IMR-90 (cell line): Measurements from ENCODE around the gene ARMC3. TPM values are rescaled to one million over a fixed set of nuclear protein-coding genes. Genes with fewer than 3 reads are reported as not detected.

Experiments used
- ATAC-seq: fragments of 200-7000 bp; cut with Tn5 transposase; 2 replicates; pipeline ENCODE4 v1.9.1; 2020; ENCODE audit warnings: low read depth, mild to moderate bottlenecking, moderate library complexity
- BruUV-seq: library from RNA; stranded (reverse); fragments of 400-500 nt; replicated peaks from 2 replicates; lab custom pipeline; 2021; lab: Mats Ljungman, UMichigan
- CTCF ChIA-PET: fragments of 300-600 bp; formaldehyde crosslinking; extraction: SDS; loops from one replicate; lab custom pipeline; 2021; ENCODE audit warnings: antibody characterized with exemption; lab: Yijun Ruan, JAX
- POLR2A ChIA-PET: fragments of 300-600 bp; sonication (Branson Sonifier 250); formaldehyde crosslinking; loops from one replicate; lab custom pipeline; 2022; ENCODE audit warnings: antibody characterized with exemption; ENCODE audit not compliant: unreplicated experiment; lab: Charles Lee
- DNase-seq: peaks from one replicate; pipeline ENCODE4 v3.0.0; 2013
- H2AFZ ChIP-seq: replicated peaks from 2 replicates; pipeline ENCODE3; 2013; ENCODE audit warnings: low read length, mild to moderate bottlenecking; ENCODE audit not compliant: poor library complexity
- H2AK5ac ChIP-seq: 2 replicates; pipeline ENCODE4 v1.6.1; 2013; ENCODE audit warnings: low read depth, low read length, inconsistent platforms
- H2AK9ac ChIP-seq: replicated peaks from 2 replicates; pipeline ENCODE3; 2013; ENCODE audit warnings: mild to moderate bottlenecking, low read depth, low read length, moderate library complexity; ENCODE audit not compliant: poor library complexity
- H2BK120ac ChIP-seq: 2 replicates; pipeline ENCODE4 v1.6.1; 2013; ENCODE audit warnings: low read depth, low read length, inconsistent platforms
- H2BK15ac ChIP-seq: 3 replicates; pipeline ENCODE4 v1.6.1; 2013; ENCODE audit warnings: low read depth, low read length, inconsistent platforms
- H2BK20ac ChIP-seq: 2 replicates; pipeline ENCODE4 v1.6.1; 2013; ENCODE audit warnings: low read depth, mild to moderate bottlenecking, inconsistent platforms, low read length, moderate library complexity
- H2BK5ac ChIP-seq: 2 replicates; pipeline ENCODE4 v1.6.1; 2013; ENCODE audit warnings: mild to moderate bottlenecking, low read depth, low read length, inconsistent platforms; ENCODE audit not compliant: poor library complexity, severe bottlenecking
- H3K14ac ChIP-seq: replicated peaks from 2 replicates; pipeline ENCODE4 v1.6.1; 2013; ENCODE audit warnings: low read depth, low read length, inconsistent platforms
- H3K18ac ChIP-seq: 2 replicates; pipeline ENCODE4 v1.6.1; 2013; ENCODE audit warnings: low read depth, low read length, control low read depth
- H3K23ac ChIP-seq: 2 replicates; pipeline ENCODE4 v1.6.1; 2013; ENCODE audit warnings: low read depth, low read length, inconsistent platforms
- H3K27ac ChIP-seq: 2 replicates; pipeline ENCODE4 v1.5.1; 2013; ENCODE audit warnings: mild to moderate bottlenecking, control low read depth, low read length; ENCODE audit not compliant: insufficient read depth
- H3K27me3 ChIP-seq: 2 replicates; pipeline ENCODE4 v1.6.1; 2013; ENCODE audit warnings: low read length; ENCODE audit not compliant: control insufficient read depth, insufficient read depth
- H3K36me3 ChIP-seq: 2 replicates; pipeline ENCODE4 v1.6.1; 2013; ENCODE audit warnings: low read length, mixed read lengths; ENCODE audit not compliant: control insufficient read depth, insufficient read depth
- H3K4ac ChIP-seq: 2 replicates; pipeline ENCODE4 v1.6.1; 2013; ENCODE audit warnings: low read depth, low read length, inconsistent platforms
- H3K4me1 ChIP-seq: 2 replicates; pipeline ENCODE4 v1.6.1; 2013; ENCODE audit warnings: low read length, mixed read lengths; ENCODE audit not compliant: control insufficient read depth, insufficient read depth
- H3K4me2 ChIP-seq: 2 replicates; pipeline ENCODE4 v1.6.1; 2013; ENCODE audit warnings: low read depth, mild to moderate bottlenecking, control low read depth, low read length, moderate library complexity
- H3K4me3 ChIP-seq: 2 replicates; pipeline ENCODE4 v1.5.1; 2013; ENCODE audit warnings: low read depth, mild to moderate bottlenecking, control low read depth, low read length, moderate library complexity; ENCODE audit not compliant: insufficient read depth
- H3K56ac ChIP-seq: 2 replicates; pipeline ENCODE4 v1.6.1; 2013; ENCODE audit warnings: low read length, inconsistent platforms; ENCODE audit not compliant: insufficient read depth; ENCODE audit errors: extremely low read depth
- H3K79me1 ChIP-seq, 2 experiments: 2 replicates each; pipeline ENCODE4 v1.6.1; 2013; ENCODE audit warnings: low read length in 2 of 2, inconsistent platforms in 1 of 2, low read depth in 1 of 2
- H3K9ac ChIP-seq: 2 replicates; pipeline ENCODE4 v1.6.1; 2013; ENCODE audit warnings: low read depth, low read length, control low read depth
- H3K9me1 ChIP-seq: 2 replicates; pipeline ENCODE4 v1.6.1; 2013; ENCODE audit warnings: low read length, inconsistent platforms; ENCODE audit not compliant: insufficient read depth
- H3K9me3 ChIP-seq: 2 replicates; pipeline ENCODE4 v1.6.1; 2013; ENCODE audit warnings: low read length; ENCODE audit not compliant: control insufficient read depth, insufficient read depth
- H4K20me1 ChIP-seq: 2 replicates; pipeline ENCODE4 v1.6.1; 2013; ENCODE audit warnings: low read length, inconsistent platforms; ENCODE audit not compliant: insufficient read depth
- H4K5ac ChIP-seq: 2 replicates; pipeline ENCODE4 v1.6.1; 2013; ENCODE audit warnings: mild to moderate bottlenecking, low read depth, low read length, control low read depth
- H4K8ac ChIP-seq, 2 experiments: 2 replicates each; pipeline ENCODE4 v1.6.1; 2013; ENCODE audit warnings: low read depth in 2 of 2, low read length in 2 of 2, control low read depth in 1 of 2, inconsistent platforms in 1 of 2
- H4K91ac ChIP-seq: 2 replicates; pipeline ENCODE4 v1.6.1; 2013; ENCODE audit warnings: low read depth, low read length, inconsistent platforms; ENCODE audit not compliant: insufficient read depth
- CEBPB ChIP-seq: IDR thresholded peaks from 2 replicates; pipeline ENCODE4 v1.6.1; 2012; ENCODE audit warnings: low read depth, low read length, improper control_type of control experiment
- MAFK ChIP-seq: IDR thresholded peaks from 2 replicates; pipeline ENCODE4 v1.6.1; 2012; ENCODE audit warnings: low read depth, low read length, improper control_type of control experiment
- MAZ ChIP-seq: IDR thresholded peaks from 2 replicates; pipeline ENCODE4 v1.6.1; 2012; ENCODE audit warnings: low read depth, mild to moderate bottlenecking, low read length, improper control_type of control experiment, moderate library complexity, borderline replicate concordance
- POLR2A ChIP-seq: IDR thresholded peaks from 2 replicates; pipeline ENCODE4 v1.6.1; 2012; ENCODE audit warnings: mild to moderate bottlenecking, low read depth, low read length
- RAD21 ChIP-seq: IDR thresholded peaks from 2 replicates; pipeline ENCODE4 v1.6.1; 2012; ENCODE audit warnings: low read length, improper control_type of control experiment
- RCOR1 ChIP-seq: IDR thresholded peaks from 2 replicates; pipeline ENCODE4 v1.6.1; 2012; ENCODE audit warnings: mild to moderate bottlenecking, low read length, improper control_type of control experiment; ENCODE audit not compliant: insufficient replicate concordance
- WGBS, 2 experiments: methylation state at CpG; one replicate each; pipeline versions ENCODE4 v1.1.5 to v1.1.7; 2013; ENCODE audit warnings: missing lambda C conversion rate in 2 of 2; ENCODE audit not compliant: insufficient read length in 1 of 2; ENCODE audit errors: extremely low coverage in 2 of 2; 5-methylcytosine and 5-hydroxymethylcytosine counted together
- dilution Hi-C: fragments of 300-500 bp; cut with HindIII; formaldehyde crosslinking; loops from one replicate; pipeline ENCODE4 v1.14.3; 2018; ENCODE audit warnings: low sequenced_read_pairs; ENCODE audit not compliant: unreplicated experiment
- in situ Hi-C: fragments of 300-500 bp; cut with MboI; formaldehyde crosslinking; loops from 3 replicates; pipeline ENCODE4 v1.14.3; 2019; ENCODE audit warnings: low sequenced_read_pairs, inconsistent platforms, mixed read lengths
- intact Hi-C: fragments of 100-400 bp; cut with micrococcal nuclease; formaldehyde crosslinking; loops from 2 replicates; pipeline ENCODE4 v1.10.0; 2022
- polyA plus RNA-seq, 3 experiments: library from polyadenylated mRNA; depleted of rRNA; stranded (reverse); fragments of >200 nt; gene quantifications; 2 replicates each; pipeline ENCODE4 v1.2.3, GENCODE V29; 2012; ENCODE audit warnings: low replicate concordance in 1 of 3
- total RNA-seq: library from RNA; depleted of rRNA; stranded (reverse); fragments of >200 nt; gene quantifications from 2 replicates; pipeline ENCODE4 v1.2.3, GENCODE V29; 2012
- TF ChIP-seq, protein P1 (sequence below): conservative IDR thresholded peaks from 2 replicates; pipeline ENCODE4 v1.5.1; 2012; ENCODE audit warnings: mild to moderate bottlenecking, low read depth, low read length, improper control_type of control experiment

ARMC3 gene
- total and polyA plus RNA-seq, 2 of the 4 experiments (the other 2 are of a cell fraction), result not detected

- Histone ChIP-seq H4K5ac (no peak overlapping the region), H4K20me1 (no peaks in the 10 kb centered on the region), H3K14ac (no peak overlapping the region), H3K36me3 (no peaks in the 10 kb centered on the region), H3K4ac (no peak overlapping the region), H3K18ac (no peak overlapping the region), H3K79me1 (no peaks in the 10 kb centered on the region), H3K4me3 (no peak overlapping the region), H3K4me1 (no peaks in the 10 kb centered on the region), H3K9ac (no peak overlapping the region), H3K27me3 (peaks cover 3% of the 10 kb centered on the region), H3K27ac (no peak overlapping the region), H2BK20ac (no peak overlapping the region), H2BK120ac (no peak overlapping the region), H2BK5ac (no peak overlapping the region), H3K4me2 (no peak overlapping the region), H3K23ac (no peak overlapping the region), H4K8ac (no peak overlapping the region), H3K9me3 (no peaks in the 10 kb centered on the region), H2AK5ac (no peak overlapping the region), H2BK15ac (no peak overlapping the region), H3K9me1 (no peaks in the 10 kb centered on the region), H4K91ac (no peak overlapping the region), H3K56ac (no peak overlapping the region), H2AFZ (no peak overlapping the region), H2AK9ac (no peak overlapping the region)
- ChIA-PET CTCF (no interaction called here), POLR2A (no interaction called here)
- no CpG with 5 or more reads among the region's 3 CpGs for WGBS, 2 experiments
- dilution Hi-C loops, result no loop called here
- ATAC-seq (no peak), DNase-seq (no peak)
- no TSS peak for BruUV-seq
- no peak for TF ChIP-seq RCOR1
- no peak for TF ChIP-seq RAD21
- TF ChIP-seq, protein P1, sequence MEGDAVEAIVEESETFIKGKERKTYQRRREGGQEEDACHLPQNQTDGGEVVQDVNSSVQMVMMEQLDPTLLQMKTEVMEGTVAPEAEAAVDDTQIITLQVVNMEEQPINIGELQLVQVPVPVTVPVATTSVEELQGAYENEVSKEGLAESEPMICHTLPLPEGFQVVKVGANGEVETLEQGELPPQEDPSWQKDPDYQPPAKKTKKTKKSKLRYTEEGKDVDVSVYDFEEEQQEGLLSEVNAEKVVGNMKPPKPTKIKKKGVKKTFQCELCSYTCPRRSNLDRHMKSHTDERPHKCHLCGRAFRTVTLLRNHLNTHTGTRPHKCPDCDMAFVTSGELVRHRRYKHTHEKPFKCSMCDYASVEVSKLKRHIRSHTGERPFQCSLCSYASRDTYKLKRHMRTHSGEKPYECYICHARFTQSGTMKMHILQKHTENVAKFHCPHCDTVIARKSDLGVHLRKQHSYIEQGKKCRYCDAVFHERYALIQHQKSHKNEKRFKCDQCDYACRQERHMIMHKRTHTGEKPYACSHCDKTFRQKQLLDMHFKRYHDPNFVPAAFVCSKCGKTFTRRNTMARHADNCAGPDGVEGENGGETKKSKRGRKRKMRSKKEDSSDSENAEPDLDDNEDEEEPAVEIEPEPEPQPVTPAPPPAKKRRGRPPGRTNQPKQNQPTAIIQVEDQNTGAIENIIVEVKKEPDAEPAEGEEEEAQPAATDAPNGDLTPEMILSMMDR, result no peak
- TF ChIP-seq POLR2A, result no peak
- TF ChIP-seq MAZ, result no peak
- no peak for TF ChIP-seq MAFK
- TF ChIP-seq CEBPB, result no peak
- intact Hi-C loops, result no loop called here
- in situ Hi-C loops, result no loop called here
Measured at GRCh38 chr10:23056186-23056579, 128.3 kb downstream of the ARMC3 start.
